Myocyte (in vitro differentiated cells): ENCODE measurements around the gene CYP26A1. TPM values are rescaled to one million over a fixed set of nuclear protein-coding genes. Genes with fewer than 3 reads are reported as not detected.

Experiments used
- DNase-seq: peaks from one replicate; pipeline ENCODE4 v3.0.0-alpha.2; 2012; ENCODE audit warnings: low read depth
- total RNA-seq: library from RNA; depleted of rRNA; stranded (reverse); fragments of >200 nt; gene quantifications from 2 replicates; pipeline ENCODE4 v1.2.3, GENCODE V29; 2014

Gene CYP26A1
- total RNA-seq, 1 donor from 2014 or later = not detected

GRCh38 chr10:93113042-93113441 lies 39.3 kb downstream of the CYP26A1 start:
- DNase-seq = no peak

- peak; percentile 43 for DNase-seq
These were observed 42.1 kb downstream of the CYP26A1 start for GRCh38 chr10:93115661-93116383.

GRCh38 chr10:93121311-93121710 lies 47.6 kb downstream of the CYP26A1 start:
- DNase-seq = no peak

DNA sequence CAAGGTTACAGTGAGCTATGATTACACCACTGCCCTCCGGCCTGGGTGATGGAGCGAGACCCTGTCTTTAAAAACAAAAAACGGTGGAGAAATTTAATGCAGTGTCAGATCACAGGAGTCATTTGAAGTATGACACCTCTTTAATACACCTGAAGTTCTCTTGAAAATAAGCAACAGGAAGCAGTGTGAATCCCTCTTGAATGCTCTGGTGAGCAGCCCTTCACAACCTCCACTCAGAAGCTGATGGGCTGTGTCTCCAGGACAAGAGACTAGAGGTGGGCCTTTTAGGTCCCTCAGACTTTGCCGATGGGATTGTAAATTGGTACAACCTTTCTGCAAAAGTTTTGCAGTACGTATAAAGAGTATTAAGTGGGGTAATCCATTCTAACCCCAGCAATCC lies 50.1 kb downstream of the CYP26A1 start:
- DNase-seq = no peak

- DNase-seq = peak; percentile 15
These were observed 51.1 kb downstream of the CYP26A1 start for GRCh38 chr10:93124580-93125318.

GRCh38 chr10:93125966-93126365 lies 52.3 kb downstream of the CYP26A1 start:
- DNase-seq = no peak

GRCh38 chr10:93126483-93127052 lies 52.9 kb downstream of the CYP26A1 start:
- DNase-seq = no peak

Other genes starting within 250 kb of the CYP26A1 start
- 16.1 and 40.7 TPM in 2 replicates for gene EXOC6, start 225.4 kb upstream of the CYP26A1 start, total RNA-seq
- gene CYP26C1, start 13.1 kb upstream of the CYP26A1 start, total RNA-seq = 0.10 TPM in 1 of 2 replicates, not detected in the other